SK-N-SH (cell line): Measurements from ENCODE around the gene PLXDC1. TPM values are rescaled to one million over a fixed set of nuclear protein-coding genes. Genes with fewer than 3 reads are reported as not detected.

Experiments used
- CTCF ChIA-PET: fragments of 300-600, 350-600 bp; formaldehyde crosslinking; extraction: SDS; loops from one replicate; lab custom pipeline; 2021; lab: Yijun Ruan, JAX
- POLR2A ChIA-PET: fragments of 350-600 bp; sonication (Branson Sonifier 250); formaldehyde crosslinking; extraction: SDS; loops from one replicate; lab custom pipeline; 2020; ENCODE audit warnings: antibody characterized with exemption, inconsistent platforms; lab: Yijun Ruan, JAX
- DNase-seq: peaks from one replicate; pipeline ENCODE4 v3.0.0; 2012
- H2AFZ ChIP-seq: fragments of 200-600 bp; sonication (generic); 2 replicates; pipeline ENCODE4 v1.8.1; 2016; ENCODE audit warnings: antibody characterized with exemption, mild to moderate bottlenecking, low read depth
- H3F3A ChIP-seq: fragments of 200-600 bp; sonication (generic); replicated peaks from 2 replicates; pipeline ENCODE3; 2016; ENCODE audit warnings: antibody characterized with exemption, mild to moderate bottlenecking; ENCODE audit not compliant: insufficient read depth
- H3K27ac ChIP-seq, 2 experiments: fragments of 200-500 bp in 1 of 2; fragments of 200-600 bp in 1 of 2; sonication (Bioruptor generic) in 1 of 2; sonication (generic), shearing (Covaris generic) in 1 of 2; 2 replicates each; pipeline versions ENCODE4 v1.5.1 to v1.6.1; 2014 to 2016; ENCODE audit warnings: low read depth in 2 of 2, inconsistent platforms in 1 of 2, low read length in 1 of 2, mild to moderate bottlenecking in 1 of 2, mixed read lengths in 1 of 2
- H3K27me3 ChIP-seq: fragments of 200-600 bp; sonication (generic), shearing (Covaris generic); 2 replicates; pipeline ENCODE4 v1.6.1; 2016; ENCODE audit warnings: mixed run types; ENCODE audit not compliant: insufficient read depth
- H3K36me3 ChIP-seq, 2 experiments: fragments of 200-500 bp in 1 of 2; fragments of 200-600 bp in 1 of 2; sonication (Bioruptor generic) in 1 of 2; sonication (generic) in 1 of 2; replicated peaks in 1 of 2; 2 replicates each; pipeline versions ENCODE3 to v1.5.1; 2014 to 2016; ENCODE audit warnings: low read length in 1 of 2, mild to moderate bottlenecking in 1 of 2; ENCODE audit not compliant: insufficient read depth in 2 of 2, control insufficient read depth in 1 of 2
- H3K4me1 ChIP-seq, 2 experiments: fragments of 200-500 bp in 1 of 2; fragments of 200-600 bp in 1 of 2; sonication (Bioruptor generic) in 1 of 2; sonication (generic), shearing (Covaris generic) in 1 of 2; 2 replicates each; pipeline versions ENCODE4 v1.5.1 to v1.6.1; 2014 to 2016; ENCODE audit warnings: low read depth in 1 of 2, low read length in 1 of 2, mixed run types in 1 of 2; ENCODE audit not compliant: insufficient read depth in 2 of 2, control insufficient read depth in 1 of 2
- H3K4me2 ChIP-seq: fragments of 200-600 bp; sonication (generic), shearing (Covaris generic); 2 replicates; pipeline ENCODE4 v1.6.1; 2017; ENCODE audit warnings: mixed run types
- H3K4me3 ChIP-seq, 2 experiments: fragments of 200-500 bp in 1 of 2; fragments of 200-600 bp in 1 of 2; sonication (Bioruptor generic) in 1 of 2; sonication (generic), shearing (Covaris generic) in 1 of 2; 2 replicates each; pipeline versions ENCODE4 v1.5.1 to v1.8.1; 2014 to 2016; ENCODE audit warnings: low read depth in 2 of 2, inconsistent platforms in 1 of 2, low read length in 1 of 2, mild to moderate bottlenecking in 1 of 2, mixed read lengths in 1 of 2, moderate library complexity in 1 of 2
- H3K79me2 ChIP-seq: fragments of 200-600 bp; sonication (generic); 2 replicates; pipeline ENCODE4 v1.8.1; 2017; ENCODE audit warnings: mild to moderate bottlenecking; ENCODE audit not compliant: insufficient read depth
- H3K9ac ChIP-seq: fragments of 200-600 bp; sonication (generic); 2 replicates; pipeline ENCODE4 v1.6.1; 2017; ENCODE audit warnings: mixed run types
- H3K9me2 ChIP-seq: fragments of 200-600 bp; sonication (generic); 2 replicates; pipeline ENCODE4 v1.6.1; 2017; ENCODE audit warnings: mixed run types
- H3K9me3 ChIP-seq: fragments of 200-600 bp; sonication (generic); 2 replicates; pipeline ENCODE4 v1.6.1; 2017; ENCODE audit warnings: mixed run types, mild to moderate bottlenecking, moderate library complexity
- H4K20me1 ChIP-seq: fragments of 200-600 bp; sonication (generic); 2 replicates; pipeline ENCODE4 v1.6.1; 2017; ENCODE audit warnings: mild to moderate bottlenecking, mixed run types; ENCODE audit not compliant: insufficient read depth
- GATA2 ChIP-seq: sonication (generic); formaldehyde crosslinking; IDR thresholded peaks from 2 replicates; pipeline ENCODE4 v1.5.0; 2020; ENCODE audit warnings: mild to moderate bottlenecking, missing genetic modification reagents
- MEF2A ChIP-seq: IDR thresholded peaks from 2 replicates; pipeline ENCODE4 v1.4.0; 2012; ENCODE audit warnings: low read depth, borderline replicate concordance
- POLR2AphosphoS5 ChIP-seq: IDR thresholded peaks from 2 replicates; pipeline ENCODE4 v1.6.1; 2012; ENCODE audit warnings: low read depth, low read length
- REST ChIP-seq: IDR thresholded peaks from 2 replicates; pipeline ENCODE4 v1.6.1; 2012; ENCODE audit warnings: mild to moderate bottlenecking, low read depth, low read length, moderate library complexity
- USF1 ChIP-seq: IDR thresholded peaks from 2 replicates; pipeline ENCODE4 v1.4.0; 2012; ENCODE audit warnings: low read depth, borderline replicate concordance
- whole genome bisulfite sequencing: methylation state at CpG from one replicate; pipeline ENCODE4 v1.1.6; 2017; ENCODE audit warnings: low lambda C conversion rate; 5-methylcytosine and 5-hydroxymethylcytosine counted together
- polyA plus RNA-seq, 3 experiments: library from polyadenylated mRNA; depleted of rRNA; stranded (reverse); fragments of >200 nt; gene quantifications; 2 replicates each; pipeline ENCODE4 v1.2.3, GENCODE V29; 2012
- TF ChIP-seq, protein P1 (sequence below): fragments of 150-350 bp; IDR thresholded peaks from 2 replicates; pipeline ENCODE4 v1.6.1; 2017; ENCODE audit warnings: antibody characterized with exemption, low read length, low read depth, borderline replicate concordance

PLXDC1 gene
- polyA plus RNA-seq, 1 of the 3 experiments (the other 2 are of a cell fraction), result 1.5 TPM

DNA sequence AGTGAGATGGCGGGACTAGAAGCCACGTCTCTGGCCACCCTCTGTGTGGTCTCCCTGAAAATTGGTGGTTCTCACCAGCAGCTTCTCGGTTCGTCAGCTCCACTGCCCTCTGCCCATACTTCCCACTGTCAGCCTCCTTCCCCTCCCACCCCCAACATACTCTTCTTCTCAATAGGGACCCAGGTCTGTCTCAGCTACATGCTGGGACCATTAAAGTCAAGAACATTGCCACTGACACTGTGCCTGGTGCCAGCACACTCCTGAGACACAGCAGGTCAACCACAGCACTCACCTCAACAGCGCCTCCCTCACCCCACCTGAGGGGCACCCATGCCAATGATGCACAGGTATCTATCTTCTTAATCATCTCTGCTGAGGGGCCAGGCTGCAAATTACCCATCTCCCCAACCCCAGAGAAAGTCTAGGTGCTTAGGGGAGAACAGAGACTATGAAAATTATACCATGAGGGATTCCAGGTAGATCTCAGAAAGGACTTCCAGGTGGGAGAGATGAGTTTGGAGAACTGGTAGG lies 1.3 kb downstream of the PLXDC1 start (continued):
- TF ChIP-seq REST, result no peak

GRCh38 chr17:39147221-39148185 lies 3.9 kb downstream of the PLXDC1 start:
- Histone ChIP-seq H3F3A (no peaks in the 10 kb centered on the region), H3K9me2 (no peaks in the 10 kb centered on the region), H3K36me3 (no peaks in the 10 kb centered on the region), H3K4me1 (peaks cover 0 to 28% of the 10 kb centered on the region in 2 experiments; a peak in 1 of 4 replicates), H4K20me1 (no peaks in the 10 kb centered on the region), H3K9ac (no peak overlapping the region), H3K9me3 (no peaks in the 10 kb centered on the region), H3K27me3 (peaks cover 13% of the 10 kb centered on the region; the same call in 1 of the 2 replicates), H2AFZ (no peak overlapping the region), H3K4me3 (no peak overlapping the region), H3K79me2 (no peaks in the 10 kb centered on the region), H3K4me2 (no peak overlapping the region), H3K27ac (no peak overlapping the region)
- no peak for TF ChIP-seq GATA2 (CRISPR knock-in tag)
- 62% methylated on average over 13 of the region's 13 CpGs for WGBS
- DNase-seq, result no peak
- ChIA-PET POLR2A (no interaction called here), CTCF (interaction anchor here (0.9 to 1.2 kb wide), 2 partner anchors 164 kb away, joined by 3 to 5 read pairs; no protein-coding TSS in a partner anchor)

GRCh38 chr17:39146273-39146672 lies 5.2 kb downstream of the PLXDC1 start:
- ChIA-PET CTCF (interaction anchor here (0.7 to 3.7 kb wide), 2 partner anchors 29 to 163 kb away, joined by 3 to 24 read pairs; no protein-coding TSS in a partner anchor), POLR2A (no interaction called here)
- H3K9me2 ChIP-seq, result no peaks in the 10 kb centered on the region
- 80% methylated on average over 3 of the region's 3 CpGs for WGBS
- H3K79me2 ChIP-seq, result no peaks in the 10 kb centered on the region
- H3K36me3 ChIP-seq, result no peaks in the 10 kb centered on the region
- no peak for TF ChIP-seq POLR2AphosphoS5
- TF ChIP-seq REST, result no peak
- TF ChIP-seq, protein P1, sequence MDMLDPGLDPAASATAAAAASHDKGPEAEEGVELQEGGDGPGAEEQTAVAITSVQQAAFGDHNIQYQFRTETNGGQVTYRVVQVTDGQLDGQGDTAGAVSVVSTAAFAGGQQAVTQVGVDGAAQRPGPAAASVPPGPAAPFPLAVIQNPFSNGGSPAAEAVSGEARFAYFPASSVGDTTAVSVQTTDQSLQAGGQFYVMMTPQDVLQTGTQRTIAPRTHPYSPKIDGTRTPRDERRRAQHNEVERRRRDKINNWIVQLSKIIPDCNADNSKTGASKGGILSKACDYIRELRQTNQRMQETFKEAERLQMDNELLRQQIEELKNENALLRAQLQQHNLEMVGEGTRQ, result no peak
- no peak for TF ChIP-seq USF1
- TF ChIP-seq MEF2A, result no peak
- H3K4me3 ChIP-seq, result no peak overlapping the region
- no peaks in the 10 kb centered on the region for H4K20me1 ChIP-seq
- peaks cover 0 to 22% of the 10 kb centered on the region in 2 experiments; a peak in 1 of 4 replicates for H3K4me1 ChIP-seq
- no peak overlapping the region for H2AFZ ChIP-seq
- no peak overlapping the region for H3K27ac ChIP-seq
- DNase-seq, result no peak
- H3K27me3 ChIP-seq, result peaks cover 13% of the 10 kb centered on the region; the same call in 1 of the 2 replicates
- no peaks in the 10 kb centered on the region for H3F3A ChIP-seq
- no peaks in the 10 kb centered on the region for H3K9me3 ChIP-seq
- H3K9ac ChIP-seq, result no peak overlapping the region
- H3K4me2 ChIP-seq, result no peak overlapping the region
